ENCODE results near the gene BPIFA2. TPM values are rescaled to one million over a fixed set of nuclear protein-coding genes. Genes with fewer than 3 reads are reported as not detected.
"Not testable (repeated sequence)": the region's sequence is repeated elsewhere in the genome, so short reads cannot be mapped to it uniquely, and the experiment has no call there.

BPIFA2 gene
- polyA plus RNA-seq, 1 donor: not detected

- no peak for DNase-seq
Measured at GRCh38 chr20:33160681-33161080, 7.3 kb upstream of the BPIFA2 start.

GRCh38 chr20:33162313-33162712 lies 5.6 kb upstream of the BPIFA2 start:
- no peak for DNase-seq

- no peak for DNase-seq
Measured at GRCh38 chr20:33162753-33163152, 5.2 kb upstream of the BPIFA2 start.

- DNase-seq: no peak
Measured at GRCh38 chr20:33163856-33164762, 3.9 kb upstream of the BPIFA2 start.

GRCh38 chr20:33164763-33165095 lies 3.2 kb upstream of the BPIFA2 start:
- no peak for DNase-seq

- DNase-seq: no peak
Measured at GRCh38 chr20:33165416-33166055, 2.4 kb upstream of the BPIFA2 start.

- no peak for DNase-seq
Measured at GRCh38 chr20:33166533-33167113, 1.3 kb upstream of the BPIFA2 start.

- no peak for DNase-seq
Measured at GRCh38 chr20:33169176-33169794, 1.3 kb downstream of the BPIFA2 start.

- DNase-seq: no peak
Measured at GRCh38 chr20:33172781-33173180, 4.8 kb downstream of the BPIFA2 start.

- no peak for DNase-seq
Measured at GRCh38 chr20:33175123-33175522, 7.2 kb downstream of the BPIFA2 start.

- no peak for DNase-seq
Measured at GRCh38 chr20:33176101-33176500, 8.1 kb downstream of the BPIFA2 start.

- DNase-seq: no peak
Measured at GRCh38 chr20:33177866-33178265, 9.9 kb downstream of the BPIFA2 start.

- DNase-seq: peak; percentile 10
Measured at GRCh38 chr20:33178726-33179125, 10.8 kb downstream of the BPIFA2 start.

- no peak for DNase-seq
Measured at GRCh38 chr20:33180169-33180568, 12.2 kb downstream of the BPIFA2 start.

GRCh38 chr20:33181482-33182093 lies 13.6 kb downstream of the BPIFA2 start:
- DNase-seq: no peak

- DNase-seq: no peak
Measured at GRCh38 chr20:33183312-33183711, 15.4 kb downstream of the BPIFA2 start.

- not testable (repeated sequence) for DNase-seq
Measured at GRCh38 chr20:33185031-33185590, 17.2 kb downstream of the BPIFA2 start.

- DNase-seq: no peak
Measured at GRCh38 chr20:33187491-33187890, 19.5 kb downstream of the BPIFA2 start.

GRCh38 chr20:33188421-33188820 lies 20.5 kb downstream of the BPIFA2 start:
- no peak for DNase-seq

- DNase-seq: no peak
Measured at GRCh38 chr20:33191484-33191883, 23.5 kb downstream of the BPIFA2 start.

GRCh38 chr20:33191955-33192354 lies 24.0 kb downstream of the BPIFA2 start:
- no peak for DNase-seq

GRCh38 chr20:33192912-33193501 lies 25.0 kb downstream of the BPIFA2 start:
- DNase-seq: peak; percentile 19

All from left kidney (tissue), 2 donors.